Embryonic facial prominence (tissue), 1 donor: ENCODE measurements around the gene CYP26B1.

Experiments
- DNase-seq: peaks from one replicate; pipeline ENCODE4 v3.0.0-alpha.2; 2016; ENCODE audit errors: extremely low spot score

The CYP26B1 gene

GRCh38 chr2:72130659-72131360, 16.9 kb downstream of the CYP26B1 start:
- DNase-seq, result no peak

- no peak for DNase-seq
Measured at GRCh38 chr2:72129681-72130340, 17.9 kb downstream of the CYP26B1 start.

DNA sequence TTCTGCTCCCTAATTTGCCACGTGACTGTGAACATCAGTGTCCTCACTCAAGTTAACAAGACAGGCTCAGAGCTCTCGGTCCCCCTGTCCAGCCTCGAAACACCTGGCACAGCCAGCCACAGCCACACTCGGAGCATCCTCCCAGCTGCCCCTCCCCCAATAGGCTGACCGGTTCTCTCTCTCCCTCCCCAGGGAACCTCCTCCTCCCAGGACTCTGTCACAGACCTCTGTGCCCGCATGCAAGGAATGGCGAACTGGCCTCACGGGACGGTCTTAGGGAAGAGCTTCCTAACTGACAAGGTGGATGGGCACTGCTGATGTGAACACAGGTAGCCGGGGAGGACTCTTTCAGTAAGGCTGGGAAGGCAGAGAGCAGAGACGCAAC, 18.8 kb downstream of the CYP26B1 start:
- DNase-seq, result no peak

DNA sequence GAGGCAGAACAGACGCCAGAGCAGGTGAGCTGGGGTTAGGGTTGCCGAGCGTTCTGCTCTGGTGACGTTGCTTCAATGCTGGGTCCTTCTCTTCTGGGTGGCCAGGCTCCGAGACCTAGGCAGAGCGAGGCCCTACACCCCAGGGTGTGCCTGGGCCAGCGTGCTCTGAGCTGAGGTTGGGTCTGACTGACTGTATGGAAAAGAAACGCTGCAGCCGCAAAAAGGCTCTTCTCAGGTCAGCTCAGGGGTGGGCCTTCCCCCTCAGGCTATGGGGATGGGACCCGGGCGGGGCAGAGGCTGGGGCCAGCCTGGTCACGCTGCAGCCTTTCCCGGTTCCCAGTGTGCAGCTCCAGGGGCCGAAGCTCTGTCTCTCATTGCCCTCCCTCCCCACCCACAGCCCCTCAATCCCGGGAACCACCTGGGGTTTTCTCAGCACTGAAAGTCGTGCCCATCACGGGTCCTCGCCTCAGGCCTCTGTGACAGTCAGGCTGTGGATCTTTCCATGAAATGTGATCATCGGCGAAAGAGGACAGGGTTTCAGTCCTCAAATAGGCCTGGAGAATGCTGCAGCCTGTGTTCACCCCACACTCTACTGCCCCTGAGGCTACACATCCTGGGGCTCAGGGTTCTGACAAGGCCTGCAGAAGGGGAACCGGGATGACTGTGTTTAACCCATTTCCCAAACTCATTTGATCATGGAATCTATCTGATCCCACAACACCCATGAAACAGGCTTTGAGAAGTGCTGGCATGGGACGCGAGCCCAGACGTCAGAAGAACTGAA, 19.4 kb downstream of the CYP26B1 start:
- DNase-seq, result no peak

DNA sequence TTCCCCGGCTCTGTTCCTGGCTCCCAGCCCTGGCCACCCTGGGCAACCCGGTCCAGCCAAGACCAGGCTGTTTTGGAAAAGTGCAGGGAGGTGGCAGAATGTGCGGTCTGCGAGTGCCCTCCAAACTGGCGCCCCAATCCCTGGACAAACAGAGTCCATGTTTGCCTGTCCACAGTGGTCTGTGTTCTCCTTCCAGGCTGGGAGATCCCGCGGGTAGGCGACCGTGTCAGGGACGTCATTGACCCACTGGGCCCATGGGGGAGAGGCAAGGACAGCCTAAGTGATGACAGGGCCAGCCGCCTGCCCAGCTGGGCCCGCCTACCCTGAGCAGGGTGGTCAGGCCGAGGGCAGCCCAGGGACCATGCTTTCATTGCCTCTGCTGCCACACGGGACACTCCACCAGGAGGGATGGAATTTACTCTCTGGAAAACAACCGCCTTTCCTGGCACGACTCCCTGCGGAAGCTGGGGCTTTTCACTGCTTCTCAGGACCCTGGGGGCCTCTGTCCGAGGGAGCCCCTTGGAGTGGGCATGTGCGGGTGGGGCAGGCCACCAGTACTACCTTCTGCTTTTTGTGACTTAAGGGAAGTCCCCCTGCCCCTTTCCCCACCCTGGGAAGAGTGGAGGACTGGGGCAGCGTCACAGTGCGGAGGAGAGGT, 20.1 kb downstream of the CYP26B1 start:
- no peak for DNase-seq

GRCh38 chr2:72126186-72127100, 21.2 kb downstream of the CYP26B1 start:
- DNase-seq, result no peak

- DNase-seq, result no peak
Measured at GRCh38 chr2:72124376-72124775, 23.3 kb downstream of the CYP26B1 start.

DNA sequence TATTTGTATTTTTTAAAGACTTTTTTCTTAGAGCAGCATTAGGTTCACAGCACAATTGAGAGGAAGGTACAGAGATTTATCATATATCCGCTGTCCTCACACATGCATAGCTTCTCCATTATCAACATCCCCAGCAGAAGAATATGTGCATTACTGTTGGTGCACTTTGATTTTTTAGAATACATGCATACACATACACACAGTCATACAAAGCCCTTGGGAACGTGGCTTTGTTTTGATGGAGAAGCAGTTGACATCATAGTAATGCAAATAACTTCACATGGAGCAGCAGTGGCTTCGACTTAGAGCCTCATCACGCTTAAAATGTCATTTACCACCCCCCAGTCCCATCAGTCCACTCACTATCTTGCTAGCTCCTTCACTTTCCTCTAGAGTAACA, 26.5 kb downstream of the CYP26B1 start:
- DNase-seq, result no peak

DNA sequence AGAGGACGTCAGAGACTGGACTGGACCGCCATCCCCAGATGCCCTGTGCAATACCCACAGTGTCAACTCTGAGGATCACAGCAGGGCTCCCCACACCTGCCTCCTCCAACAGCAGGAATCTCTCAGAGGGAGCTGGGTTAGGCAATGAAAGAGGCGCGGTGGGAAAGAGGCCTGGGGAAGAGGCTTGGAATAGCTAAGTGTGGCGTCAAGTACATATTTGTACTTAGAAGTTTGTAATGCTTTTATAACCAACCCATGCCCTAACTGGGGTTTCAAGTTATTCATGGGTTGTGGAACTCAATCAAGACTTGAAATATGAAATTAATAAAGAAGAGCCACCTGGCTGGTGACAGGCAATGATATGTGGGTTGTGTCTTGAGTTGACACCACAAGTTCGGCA, 28.7 kb downstream of the CYP26B1 start:
- no peak for DNase-seq

- DNase-seq, result no peak
Measured at GRCh38 chr2:72118386-72118785, 29.3 kb downstream of the CYP26B1 start.

DNA sequence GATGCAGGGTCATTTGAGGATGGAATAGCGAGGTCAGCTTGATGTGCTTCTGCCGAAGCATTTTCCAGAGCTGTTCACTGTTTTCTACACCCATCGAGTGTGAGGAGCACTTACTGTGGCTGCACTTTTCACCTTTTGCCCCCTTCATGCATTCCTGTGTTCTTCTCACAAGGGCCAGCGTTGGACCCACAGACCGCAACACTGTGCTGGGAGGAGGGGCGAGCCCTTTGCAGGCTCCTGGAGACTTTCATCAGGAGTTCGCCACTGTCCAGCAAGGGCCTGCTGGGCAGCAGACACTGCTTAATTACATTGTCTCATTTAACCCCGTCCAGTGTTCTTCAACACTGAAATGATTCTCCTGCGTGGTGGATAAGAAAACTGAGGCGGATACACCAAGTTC, 29.9 kb downstream of the CYP26B1 start:
- no peak for DNase-seq

DNA sequence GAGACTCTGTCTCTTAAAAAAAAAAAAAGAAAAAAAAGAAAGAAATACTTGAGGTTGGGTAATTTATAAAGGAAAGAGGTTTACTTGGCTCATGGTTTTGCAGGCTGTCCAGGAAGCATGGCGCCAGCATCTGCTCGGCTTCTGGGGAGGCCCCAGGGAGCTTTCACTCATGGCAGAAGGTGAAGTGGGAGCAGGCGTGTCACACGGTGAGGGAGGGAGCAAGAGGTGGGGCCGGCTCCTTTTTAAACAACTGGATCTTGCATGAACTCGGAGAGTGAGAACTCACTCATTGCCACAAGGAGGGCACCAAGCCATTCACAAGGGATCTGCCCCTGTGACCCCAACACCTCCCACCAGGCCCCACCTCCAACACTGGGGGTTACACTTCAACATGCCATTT, 30.6 kb downstream of the CYP26B1 start:
- DNase-seq, result no peak

DNA sequence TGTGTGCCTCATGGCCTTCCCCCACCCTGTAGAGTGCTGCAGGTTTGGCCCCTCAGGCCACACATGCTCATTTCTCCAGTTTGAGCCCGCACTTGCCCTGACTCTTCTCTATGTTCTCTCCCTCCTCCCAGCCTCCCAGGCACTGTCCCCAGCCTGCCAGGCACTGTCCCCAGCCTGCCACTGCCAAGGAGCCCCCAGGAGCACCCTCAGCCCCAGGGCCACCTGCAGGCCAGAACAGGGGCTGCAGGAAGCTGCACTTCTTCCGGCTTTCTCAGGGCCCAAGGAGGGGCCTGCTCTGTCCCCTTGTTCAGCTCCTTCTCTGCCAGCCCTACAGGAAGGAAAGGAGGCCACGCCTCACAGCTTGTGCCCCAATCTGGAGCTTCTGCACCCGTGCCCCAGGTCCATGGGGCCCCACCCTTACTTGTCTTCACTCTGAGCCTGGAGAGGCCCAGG, 31.6 kb downstream of the CYP26B1 start:
- no peak for DNase-seq

- no peak for DNase-seq
Measured at GRCh38 chr2:72115110-72116080, 32.3 kb downstream of the CYP26B1 start.

DNA sequence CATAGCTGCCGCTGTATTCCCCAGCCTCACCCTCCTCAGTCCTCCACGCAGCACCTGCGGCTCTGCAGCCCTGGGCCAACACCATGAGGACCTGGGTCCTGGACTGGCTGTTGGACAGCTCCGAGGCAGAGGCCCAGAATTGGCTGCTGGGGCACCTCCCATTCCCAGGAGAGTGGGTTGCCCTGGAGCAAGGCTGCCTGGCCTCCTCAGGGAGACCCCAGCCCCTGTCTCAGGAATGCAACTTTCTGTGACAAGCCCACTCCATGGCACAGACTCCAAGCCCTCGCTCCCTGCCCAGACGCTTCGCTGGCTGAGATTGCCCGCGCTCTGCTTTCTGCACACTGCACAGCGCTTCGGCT, 33.0 kb downstream of the CYP26B1 start:
- no peak for DNase-seq

- DNase-seq, result no peak
Measured at GRCh38 chr2:72113847-72114692, 33.6 kb downstream of the CYP26B1 start.

DNA sequence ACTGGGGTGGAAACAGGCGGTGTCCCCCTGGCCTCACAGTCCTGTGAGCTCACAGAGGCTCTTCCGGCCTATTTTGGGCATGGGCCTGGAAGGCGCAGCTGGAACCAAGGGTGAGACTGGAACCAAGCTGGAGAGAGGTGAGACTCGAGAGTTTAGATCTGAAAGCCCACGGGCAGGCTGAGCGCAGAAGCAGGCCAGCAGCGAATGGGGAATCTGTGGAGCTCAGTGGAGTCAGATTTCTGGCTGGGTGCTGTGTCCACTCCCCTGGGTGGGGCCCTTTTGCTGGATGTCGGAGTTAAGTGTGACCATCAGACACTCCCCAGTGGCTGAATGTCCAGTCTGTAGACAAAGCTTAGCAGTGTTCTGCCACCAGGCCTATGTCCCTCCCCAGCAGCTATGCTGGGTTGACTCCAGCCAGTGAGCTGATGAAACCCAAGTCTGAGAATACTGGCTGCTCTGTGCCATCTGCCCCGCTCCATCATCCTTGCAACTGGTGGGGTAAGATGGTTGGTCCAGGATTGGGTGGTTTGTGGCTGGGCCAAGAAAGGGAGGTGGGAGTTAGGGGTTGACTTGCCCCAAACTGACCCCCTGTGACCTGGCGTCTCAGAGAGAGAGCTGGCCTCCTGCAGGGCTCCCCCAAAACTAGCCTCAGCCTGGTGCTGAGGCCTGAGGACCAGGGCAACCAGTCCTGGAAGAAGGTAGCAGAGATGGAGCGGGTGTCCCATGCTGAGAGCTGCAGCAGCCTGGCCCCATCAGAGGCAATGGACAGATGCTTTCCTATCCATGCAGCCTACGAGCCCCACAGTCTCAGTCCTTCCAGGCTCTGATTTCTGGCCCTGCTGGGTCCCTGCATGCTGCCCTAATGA, 34.4 kb downstream of the CYP26B1 start:
- no peak for DNase-seq

GRCh38 chr2:72112401-72112800, 35.3 kb downstream of the CYP26B1 start:
- DNase-seq, result no peak
